AG08396 (cell line): ENCODE results near the gene ARL10.

Experiments used
- DNase-seq: peaks from one replicate; pipeline ENCODE4 v3.0.0; 2012; ENCODE audit warnings: low spot score, mixed read lengths

The ARL10 gene

DNA sequence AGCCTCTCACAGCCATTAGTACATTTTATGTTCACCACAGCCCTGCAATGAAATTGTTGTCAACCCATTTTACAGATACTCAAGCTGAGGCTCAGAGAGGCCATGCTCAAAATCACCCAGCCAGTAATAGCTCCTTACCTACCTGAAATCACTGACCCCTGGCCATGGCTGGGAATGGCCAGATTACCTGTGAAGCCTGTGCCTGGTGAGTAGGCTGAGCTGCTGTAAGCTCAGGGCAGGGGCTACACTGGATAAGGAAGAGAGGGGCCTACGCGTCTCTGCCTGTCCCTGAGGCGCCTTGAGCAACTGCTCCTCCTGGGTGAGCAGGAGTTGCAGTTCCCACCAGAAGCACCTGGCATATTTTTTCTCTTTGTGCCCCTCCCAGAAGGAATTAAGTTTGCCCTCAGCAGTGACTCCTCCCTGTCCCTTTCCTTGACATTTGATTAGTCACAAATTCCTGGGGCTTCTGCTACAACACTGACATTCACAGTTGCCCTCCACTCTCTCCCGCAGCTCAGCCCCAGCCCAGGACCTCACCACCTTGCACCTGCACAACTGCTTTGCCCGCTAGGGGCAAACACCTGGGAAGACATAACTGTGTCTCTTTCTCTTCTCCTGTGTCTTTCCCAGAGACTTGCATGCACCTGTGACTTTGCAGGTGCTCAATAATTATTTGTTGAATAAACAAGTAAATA is 45.3 kb downstream of the ARL10 start:
- no peak for DNase-seq

DNA sequence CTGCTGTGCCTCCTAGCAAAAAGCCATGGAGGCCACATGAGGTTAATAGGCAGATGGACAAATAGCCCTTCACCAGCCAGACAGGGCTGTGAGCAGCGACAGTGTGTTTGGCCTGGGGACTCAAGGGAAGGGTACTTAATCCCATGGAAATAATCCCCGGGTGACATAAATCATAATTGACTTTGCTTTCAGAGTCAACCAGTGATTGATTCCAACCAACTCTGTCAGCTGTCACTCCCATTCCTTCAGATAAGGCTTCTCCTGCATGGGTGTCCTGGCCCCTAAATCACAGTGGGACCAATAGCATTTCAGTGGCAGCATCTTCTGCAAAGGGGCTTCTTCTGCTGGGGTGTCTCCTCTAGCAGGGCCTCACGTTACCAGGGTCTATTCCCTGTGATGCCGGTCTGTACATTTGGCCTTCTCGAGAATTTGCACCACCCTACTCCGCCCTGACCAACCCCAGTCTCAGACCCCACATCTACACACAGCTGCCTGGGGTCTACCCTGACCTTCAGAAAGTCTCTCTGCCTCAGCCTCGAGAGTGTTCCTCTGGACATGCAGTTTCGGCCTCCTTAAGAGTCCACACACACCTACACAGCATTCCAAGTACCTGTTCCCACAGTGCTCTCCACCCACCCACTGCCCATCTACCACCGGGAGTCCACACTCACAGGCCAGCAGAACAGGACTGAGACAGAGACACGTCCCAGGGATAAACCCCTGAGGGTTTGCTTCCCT is 47.4 kb downstream of the ARL10 start:
- no peak for DNase-seq

GRCh38 chr5:176413255-176413565 is 47.9 kb downstream of the ARL10 start:
- DNase-seq = peak; percentile 70

DNA sequence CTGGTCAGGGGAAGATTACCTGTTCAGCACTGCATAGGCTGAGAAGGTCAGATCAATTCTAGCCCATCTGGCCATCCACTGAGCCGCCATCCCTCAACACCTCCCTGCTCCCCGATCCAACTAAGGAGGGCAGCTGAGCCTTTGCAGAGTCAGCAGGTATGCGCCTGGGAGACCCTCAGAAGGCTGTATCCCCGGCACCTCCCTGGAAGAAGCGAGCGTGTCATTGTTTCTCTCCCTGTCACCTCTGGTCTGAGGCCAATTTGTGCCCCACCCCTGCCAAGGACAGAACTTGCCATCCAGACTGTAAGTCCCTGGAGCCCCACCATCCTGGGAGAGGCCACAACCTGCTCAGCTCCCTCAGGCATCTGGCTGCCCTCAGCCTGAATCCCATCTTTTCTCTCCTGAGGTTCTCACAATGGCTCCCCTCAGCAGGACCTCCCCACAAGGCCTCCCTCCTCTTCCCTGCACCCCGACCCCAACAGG is 48.5 kb downstream of the ARL10 start:
- DNase-seq = no peak

DNA sequence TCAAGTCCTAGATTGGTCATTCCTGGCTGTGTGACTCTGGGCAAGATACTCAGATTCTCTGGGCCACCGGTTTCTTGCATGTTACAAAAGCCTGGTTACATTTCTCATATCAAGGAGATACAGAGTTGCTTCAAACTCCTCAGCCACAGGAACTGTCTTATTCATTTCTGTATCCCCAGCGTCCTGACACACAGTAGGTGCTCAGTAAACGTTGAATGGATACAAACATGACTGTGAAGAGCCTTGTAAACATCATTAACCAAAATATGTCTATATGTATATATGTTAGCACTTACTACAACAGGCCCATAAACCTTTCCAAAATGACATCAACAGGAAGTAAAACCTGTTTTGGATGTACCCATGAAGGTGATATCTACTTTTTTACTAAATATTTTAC is 49.4 kb downstream of the ARL10 start:
- DNase-seq = no peak

GRCh38 chr5:176415240-176415951 is 50.1 kb downstream of the ARL10 start:
- no peak for DNase-seq

DNA sequence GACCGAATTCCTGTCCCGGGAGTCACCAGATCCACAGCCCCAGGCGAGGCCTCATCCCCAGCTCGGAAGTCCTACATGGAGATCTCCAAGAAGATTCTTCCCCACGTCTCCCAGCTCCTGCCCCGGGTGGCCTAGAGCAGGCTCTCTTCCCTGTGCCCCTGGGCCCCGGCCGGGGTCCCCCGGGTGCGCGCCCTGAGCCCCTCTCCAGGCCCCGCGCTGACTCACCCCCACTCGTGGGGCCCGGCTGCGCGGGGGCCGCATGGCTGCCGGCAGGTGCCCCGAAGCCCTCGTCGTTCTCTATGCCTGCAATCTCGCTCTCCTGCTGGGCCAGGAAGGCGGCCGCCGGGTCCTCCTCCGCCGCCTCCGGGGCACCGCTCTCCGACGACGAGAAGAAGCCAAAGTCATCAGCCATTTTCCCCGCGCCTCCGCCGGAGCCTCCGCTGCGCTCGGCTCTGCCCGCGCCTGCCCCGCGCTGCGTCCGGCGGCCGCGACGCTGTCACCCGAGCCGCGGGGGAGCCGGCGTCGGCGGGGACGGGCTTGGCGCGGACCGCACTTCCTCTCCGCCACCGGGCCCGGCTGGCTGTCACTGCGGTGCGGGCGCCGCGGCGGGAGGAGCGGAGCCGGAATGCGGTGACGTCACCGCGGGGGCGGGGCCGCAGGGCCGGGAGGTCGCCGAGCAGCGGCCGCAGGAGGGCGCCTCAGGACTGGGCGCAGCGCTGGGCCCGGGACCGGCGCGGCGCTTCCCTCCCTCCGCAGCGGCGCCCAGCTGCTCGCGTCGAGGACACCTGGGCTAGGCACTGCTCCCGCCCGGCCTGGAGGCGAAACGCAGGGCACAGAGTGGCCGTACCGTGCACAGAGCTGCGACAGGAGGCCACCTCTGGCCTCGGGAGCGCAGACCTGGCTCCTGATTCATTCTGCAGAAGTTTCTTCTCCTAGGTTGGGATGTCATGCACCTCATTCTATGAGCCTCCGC is 51.0 kb downstream of the ARL10 start, which contains the start of gene CLTB:
Gene CLTB (minus strand): TSS at position 588 of the 973 bp plus-strand sequence. CDS start 176 bp downstream, at position 412.
- peak; percentile 97 for DNase-seq

GRCh38 chr5:176416965-176417364 is 51.7 kb downstream of the ARL10 start:
- DNase-seq = no peak

DNA sequence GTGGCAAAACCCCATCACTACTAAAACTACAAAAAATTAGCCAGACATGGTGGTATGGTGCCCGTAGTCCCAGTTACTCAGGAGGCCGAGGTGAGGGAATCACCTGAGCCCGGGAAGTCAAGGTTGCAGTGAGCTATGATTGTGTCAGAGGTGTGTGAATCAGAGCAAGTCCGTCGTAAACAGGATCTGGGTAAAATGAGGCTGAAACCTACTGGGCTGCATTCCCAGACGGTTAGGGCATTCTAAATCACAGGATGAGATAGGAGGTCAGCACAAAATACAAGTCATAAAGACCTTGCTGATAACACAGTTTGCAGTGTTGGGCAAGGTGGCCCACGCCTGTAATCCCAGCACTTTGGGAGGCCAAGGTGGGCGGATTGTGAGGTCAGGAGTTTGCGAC is 53.0 kb downstream of the ARL10 start:
- no peak for DNase-seq

DNA sequence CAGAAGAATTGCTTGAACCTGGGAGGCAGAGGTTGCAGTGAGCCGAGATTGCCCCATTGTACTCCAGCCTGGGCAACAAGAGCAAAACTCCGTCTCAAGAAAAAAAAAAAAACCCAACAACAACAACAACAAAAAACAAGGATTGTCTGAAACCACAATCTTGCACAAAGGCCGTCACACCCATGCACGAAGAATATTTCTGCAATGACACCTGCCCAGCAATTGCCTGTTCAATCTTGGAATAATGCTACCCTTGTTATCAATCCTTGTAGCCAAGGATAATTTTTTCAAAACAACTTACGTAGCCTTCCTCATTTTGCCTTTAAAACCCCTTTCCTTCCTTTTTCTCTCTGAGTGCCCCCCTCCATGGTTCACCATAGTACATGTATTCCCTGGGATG is 54.8 kb downstream of the ARL10 start:
- DNase-seq = no peak

- no peak for DNase-seq
These were observed 55.8 kb downstream of the ARL10 start for GRCh38 chr5:176420972-176421544.

DNA sequence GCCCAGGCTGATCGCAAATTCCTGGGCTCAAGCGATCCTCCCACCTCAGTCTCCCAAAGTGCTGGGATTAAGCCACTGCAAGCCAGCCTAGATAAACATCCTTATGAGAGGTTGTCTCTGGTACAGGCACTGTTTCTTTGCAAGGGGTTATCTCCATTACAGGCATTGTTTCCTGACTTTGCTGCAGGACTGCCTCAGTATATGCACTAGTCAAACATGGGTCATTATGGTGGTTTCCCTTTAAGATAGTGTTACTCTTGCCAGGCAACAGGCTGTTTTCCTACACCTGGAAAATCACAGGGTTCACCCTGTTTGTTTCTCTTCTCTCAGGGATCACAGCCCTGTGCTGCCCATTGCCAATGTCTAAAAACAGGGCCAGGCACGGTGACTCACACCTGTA is 58.9 kb downstream of the ARL10 start:
- DNase-seq = no peak

DNA sequence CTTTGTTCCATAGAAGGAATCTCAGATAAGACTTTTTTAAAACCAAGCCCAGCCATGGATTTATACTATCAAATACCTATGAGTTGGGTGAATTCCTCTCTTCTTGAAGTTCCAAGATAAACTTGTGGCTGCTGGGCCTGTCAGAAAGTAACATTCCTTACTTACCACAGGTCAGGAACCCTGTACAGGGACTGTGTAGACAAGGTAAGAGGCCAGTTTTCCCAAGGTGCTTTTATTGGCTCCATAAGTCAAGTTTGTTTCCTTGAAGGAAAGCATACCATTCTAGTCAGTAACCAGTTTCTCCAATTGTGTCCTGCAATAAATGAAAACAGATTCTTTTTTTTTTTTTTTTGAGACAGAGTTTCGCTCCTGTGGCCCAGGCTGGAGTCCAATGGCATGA is 59.9 kb downstream of the ARL10 start:
- DNase-seq = no peak

- DNase-seq = no peak
These were observed 60.5 kb downstream of the ARL10 start for GRCh38 chr5:176425791-176426190.

- no peak for DNase-seq
These were observed 61.6 kb downstream of the ARL10 start for GRCh38 chr5:176426876-176427275.

GRCh38 chr5:176427971-176428370 is 62.7 kb downstream of the ARL10 start:
- peak; percentile 44 for DNase-seq

DNA sequence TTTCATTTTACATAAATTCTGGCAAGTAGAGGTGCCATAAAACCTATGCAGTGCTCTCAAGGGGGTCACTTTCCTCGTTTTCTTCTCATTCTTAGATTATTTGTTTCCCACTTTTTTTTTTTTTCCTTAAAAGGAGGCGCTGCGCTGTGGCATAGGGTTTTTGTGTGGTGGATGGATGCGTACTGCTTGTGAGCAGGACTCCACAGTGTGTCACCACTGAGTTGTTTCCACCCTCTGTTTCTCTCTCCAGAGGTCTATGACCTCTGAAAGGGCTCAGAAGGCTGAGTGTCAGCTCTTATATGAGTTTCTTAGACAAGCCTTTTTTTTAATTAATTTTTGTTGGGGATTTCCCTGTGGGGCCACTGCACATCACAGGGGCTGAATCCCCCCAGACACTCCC is 64.7 kb downstream of the ARL10 start:
- DNase-seq = no peak
